ENCODE data around the gene RSPO4.

DNA sequence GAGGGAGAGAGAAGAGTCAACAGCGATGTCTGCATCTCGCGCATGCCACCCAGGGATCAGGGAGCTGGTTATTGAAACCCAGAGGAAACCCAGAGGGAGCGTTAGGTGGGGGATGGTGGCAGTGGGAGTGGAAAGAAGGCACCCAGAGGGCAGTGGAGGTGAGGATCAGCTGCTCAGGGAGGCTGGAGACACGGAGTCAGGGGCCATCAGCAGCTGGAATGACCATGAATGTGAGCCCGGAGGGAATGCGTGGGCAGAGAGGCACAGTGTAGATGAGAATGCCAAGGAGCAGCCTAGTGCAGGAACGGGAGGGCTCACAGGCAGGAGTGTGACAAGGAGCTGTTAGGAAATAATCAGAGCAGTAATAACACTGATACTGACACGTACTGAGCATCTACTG is 36.2 kb downstream of the RSPO4 start:
- TF ChIP-seq, protein P1, sequence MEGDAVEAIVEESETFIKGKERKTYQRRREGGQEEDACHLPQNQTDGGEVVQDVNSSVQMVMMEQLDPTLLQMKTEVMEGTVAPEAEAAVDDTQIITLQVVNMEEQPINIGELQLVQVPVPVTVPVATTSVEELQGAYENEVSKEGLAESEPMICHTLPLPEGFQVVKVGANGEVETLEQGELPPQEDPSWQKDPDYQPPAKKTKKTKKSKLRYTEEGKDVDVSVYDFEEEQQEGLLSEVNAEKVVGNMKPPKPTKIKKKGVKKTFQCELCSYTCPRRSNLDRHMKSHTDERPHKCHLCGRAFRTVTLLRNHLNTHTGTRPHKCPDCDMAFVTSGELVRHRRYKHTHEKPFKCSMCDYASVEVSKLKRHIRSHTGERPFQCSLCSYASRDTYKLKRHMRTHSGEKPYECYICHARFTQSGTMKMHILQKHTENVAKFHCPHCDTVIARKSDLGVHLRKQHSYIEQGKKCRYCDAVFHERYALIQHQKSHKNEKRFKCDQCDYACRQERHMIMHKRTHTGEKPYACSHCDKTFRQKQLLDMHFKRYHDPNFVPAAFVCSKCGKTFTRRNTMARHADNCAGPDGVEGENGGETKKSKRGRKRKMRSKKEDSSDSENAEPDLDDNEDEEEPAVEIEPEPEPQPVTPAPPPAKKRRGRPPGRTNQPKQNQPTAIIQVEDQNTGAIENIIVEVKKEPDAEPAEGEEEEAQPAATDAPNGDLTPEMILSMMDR (IDR thresholded peaks at IDR 0.05), result no peak
- no peak for TF ChIP-seq POLR2A (IDR thresholded peaks at IDR 0.05)

All from right lobe of liver (tissue), 4 donors.